GM19438 (cell line): Measurements from ENCODE around the gene DOCK4.

Experiments used
- ATAC-seq: cut with Tn5 transposase; IDR thresholded peaks from one replicate; pipeline ENCODE4 v1.9.1; 2021; ENCODE audit warnings: low read depth; ENCODE audit not compliant: unreplicated experiment

DOCK4 gene

GRCh38 chr7:112224186-112224585 is 18.0 kb upstream of the DOCK4 start:
- no peak for ATAC-seq

DNA sequence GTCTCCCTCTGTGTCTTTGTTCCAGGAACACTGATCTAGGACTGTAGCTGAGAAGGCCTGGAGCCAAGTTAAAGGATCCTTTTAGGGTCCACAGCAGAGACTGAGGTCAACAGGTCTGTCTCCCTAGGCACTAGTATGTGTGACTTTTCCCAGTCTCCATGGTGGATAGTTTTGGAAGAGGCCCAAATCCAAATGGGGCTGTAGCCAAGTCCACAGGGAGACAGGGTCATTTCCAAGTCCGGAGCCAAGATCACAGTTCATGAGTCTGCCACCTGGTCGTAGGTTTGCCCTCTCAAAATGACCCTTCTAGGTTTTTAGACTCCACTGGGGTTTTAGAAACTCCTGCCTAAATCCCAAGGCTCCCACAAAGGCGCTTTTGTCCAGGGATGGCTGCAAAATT is 17.1 kb upstream of the DOCK4 start:
- ATAC-seq = no peak

DNA sequence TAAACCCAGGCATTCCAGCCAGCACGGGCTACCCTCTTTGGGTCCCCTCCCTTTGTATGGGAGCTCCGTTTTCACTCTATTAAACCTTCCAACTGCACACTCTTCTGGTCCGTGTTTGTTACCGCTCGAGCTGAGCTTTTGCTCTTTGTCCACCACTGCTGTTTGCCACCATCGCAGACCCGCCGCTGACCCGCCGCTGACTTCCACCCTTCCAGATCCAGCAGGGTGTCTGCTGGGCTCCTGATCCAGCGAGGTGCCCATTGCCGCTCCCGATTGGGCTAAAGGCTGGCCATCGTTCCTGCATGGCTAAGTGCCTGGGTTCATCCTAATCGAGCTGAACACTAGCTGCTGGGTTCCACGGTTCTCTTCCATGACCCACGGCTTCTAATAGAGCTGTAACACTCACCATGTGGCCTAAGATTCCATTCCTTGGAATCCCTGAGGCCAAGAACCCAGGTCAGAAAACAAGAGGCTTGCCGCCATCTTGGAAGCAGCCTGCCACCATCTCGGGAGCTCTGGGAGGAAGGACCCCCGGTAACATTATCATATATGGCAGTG is 14.8 kb upstream of the DOCK4 start:
- no peak for ATAC-seq

DNA sequence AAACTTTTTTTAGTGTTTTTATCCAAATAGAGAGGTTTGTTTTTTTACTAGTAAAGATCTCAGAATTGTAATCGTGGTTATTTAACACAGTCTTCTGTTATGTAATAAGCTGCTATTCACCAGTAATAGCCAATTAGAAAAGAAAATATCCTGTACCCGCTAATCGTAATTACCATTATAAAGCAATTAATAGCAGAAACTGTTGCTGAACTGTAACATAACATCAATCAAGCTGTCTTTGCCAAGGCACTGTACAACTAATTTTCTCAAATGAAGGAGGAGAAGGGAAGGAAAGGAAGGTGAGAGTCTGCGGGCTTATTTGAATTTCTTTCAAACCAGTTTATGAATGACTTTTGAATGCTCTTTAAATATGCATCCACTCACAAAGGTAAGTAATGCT is 9.6 kb upstream of the DOCK4 start:
- no peak for ATAC-seq

DNA sequence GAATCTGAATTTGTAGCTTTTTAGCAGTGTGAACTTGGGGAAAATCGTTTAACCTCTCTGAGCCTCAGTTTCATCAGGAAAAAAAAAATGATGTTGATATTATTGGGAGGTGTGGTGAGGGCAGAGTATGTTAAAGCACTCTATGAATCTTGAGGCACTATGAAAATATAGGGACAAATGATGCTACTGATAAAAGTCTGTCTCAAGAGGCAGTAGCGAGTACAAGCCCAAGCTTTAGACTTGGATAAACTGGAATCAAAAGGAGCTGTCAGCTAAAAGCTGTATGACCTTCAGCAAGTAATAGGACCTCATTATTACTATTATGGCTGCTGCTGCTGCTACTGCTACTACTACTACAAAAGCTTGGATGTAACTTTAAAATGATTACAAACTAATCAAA is 8.7 kb upstream of the DOCK4 start:
- ATAC-seq = no peak

- ATAC-seq = no peak
Observed at GRCh38 chr7:112214268-112214667, 8.1 kb upstream of the DOCK4 start.

GRCh38 chr7:112213735-112214134 is 7.5 kb upstream of the DOCK4 start:
- no peak for ATAC-seq

DNA sequence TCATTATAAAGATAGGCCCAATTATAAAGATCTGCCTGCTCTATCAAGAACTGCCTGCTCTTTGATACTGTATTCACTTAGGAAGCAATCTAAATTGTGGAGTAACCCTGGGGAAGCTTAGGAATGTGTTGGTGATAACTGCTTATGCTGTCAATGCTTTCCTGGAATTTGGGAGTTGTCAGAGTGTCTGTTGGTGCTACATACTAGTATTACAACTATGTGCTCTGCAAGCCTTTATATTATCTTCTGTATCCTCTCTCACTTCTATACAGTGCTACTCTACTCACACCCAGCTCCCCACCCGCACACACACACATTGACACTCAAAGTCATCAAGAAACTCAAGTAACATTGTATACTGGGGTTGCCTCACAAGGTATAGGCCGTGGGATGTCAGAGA is 6.4 kb upstream of the DOCK4 start:
- no peak for ATAC-seq

- no peak for ATAC-seq
Observed at GRCh38 chr7:112211348-112211907, 5.2 kb upstream of the DOCK4 start.

DNA sequence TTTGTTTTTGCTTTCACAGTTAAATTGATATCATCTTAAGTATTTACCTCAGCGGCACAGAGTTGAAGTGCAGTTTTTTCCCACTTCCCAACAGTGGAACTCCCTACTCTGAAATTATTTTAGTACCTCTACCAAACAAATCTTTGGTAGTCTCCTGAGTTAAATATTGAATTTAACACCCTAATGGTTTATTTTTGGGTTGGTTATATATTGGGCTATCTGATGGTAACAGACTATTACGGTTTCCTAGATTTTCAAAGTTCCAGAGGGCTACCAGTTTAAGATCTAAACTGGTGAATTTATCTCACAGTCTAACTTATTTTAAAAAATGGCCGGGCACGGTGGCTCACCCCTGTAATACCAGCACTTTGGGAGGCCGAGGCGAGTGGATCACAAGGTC is 1.6 kb upstream of the DOCK4 start:
- ATAC-seq = no peak

- no peak for ATAC-seq
Observed at GRCh38 chr7:112206991-112207592, 893 bp upstream of the DOCK4 start.

- ATAC-seq = peak; percentile 15
Observed at GRCh38 chr7:112205343-112206237, 609 bp downstream of the DOCK4 start.

DNA sequence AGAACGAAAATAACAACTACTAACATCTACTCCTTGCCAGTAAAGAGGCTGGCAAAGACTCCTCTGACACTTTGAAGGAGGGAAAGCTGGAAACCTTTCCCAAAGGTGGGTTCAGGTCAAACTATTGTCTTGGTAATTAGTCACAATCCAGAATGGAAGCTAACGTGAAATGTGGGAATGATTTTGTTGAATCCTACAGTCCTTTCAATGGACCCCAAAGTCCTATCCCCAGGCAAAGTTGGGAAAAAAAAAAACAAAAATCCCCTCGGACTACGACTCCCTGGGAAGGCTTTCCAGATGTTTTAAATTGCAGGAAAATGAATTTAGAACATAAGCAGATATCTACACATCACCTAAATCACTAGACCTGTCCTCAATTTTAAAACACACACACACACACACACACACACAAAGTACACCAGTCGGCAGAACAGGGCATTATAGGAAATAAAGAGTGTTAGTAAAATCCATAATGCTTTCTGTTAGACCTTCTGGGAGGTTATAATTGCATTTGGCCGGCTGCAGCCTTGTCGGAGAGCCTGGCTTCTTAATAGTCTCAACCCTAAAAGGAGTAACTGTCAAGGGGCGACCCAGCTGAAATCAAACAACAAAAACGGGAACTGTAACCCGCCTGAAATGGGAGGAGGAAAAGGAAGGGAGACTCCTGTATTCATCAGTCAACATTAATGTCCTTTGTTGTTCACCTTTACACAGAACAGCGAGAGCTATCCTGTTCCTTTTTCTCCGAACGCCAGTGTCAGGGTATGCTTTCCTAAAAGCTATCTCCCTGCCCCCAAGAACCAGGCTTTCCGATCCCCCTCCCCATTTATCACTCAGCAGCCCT is 1.5 kb downstream of the DOCK4 start:
- no peak for ATAC-seq

- ATAC-seq = no peak
Observed at GRCh38 chr7:112203365-112203739, 2.8 kb downstream of the DOCK4 start.

- ATAC-seq = no peak
Observed at GRCh38 chr7:112202816-112203215, 3.4 kb downstream of the DOCK4 start.

GRCh38 chr7:112201839-112202238 is 4.4 kb downstream of the DOCK4 start:
- no peak for ATAC-seq

GRCh38 chr7:112201411-112201810 is 4.8 kb downstream of the DOCK4 start:
- ATAC-seq = no peak

DNA sequence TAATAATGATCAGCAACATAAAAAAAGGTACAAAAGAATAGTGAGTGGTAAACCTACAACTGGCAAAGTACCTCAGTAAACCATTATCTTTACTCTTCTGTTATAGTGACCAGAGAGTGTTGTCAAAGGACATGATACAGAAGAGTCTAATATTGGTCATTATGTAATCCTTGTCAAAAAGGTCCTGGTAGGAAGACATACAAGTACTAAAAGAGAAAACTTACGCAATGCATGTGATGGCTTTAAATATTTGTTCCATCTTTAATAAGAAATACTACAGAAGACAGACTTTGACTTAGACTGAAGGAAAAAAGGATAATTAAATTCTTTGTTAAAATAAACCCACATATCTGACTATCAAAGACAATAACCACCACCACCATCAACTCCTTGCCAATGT is 6.5 kb downstream of the DOCK4 start:
- ATAC-seq = no peak

DNA sequence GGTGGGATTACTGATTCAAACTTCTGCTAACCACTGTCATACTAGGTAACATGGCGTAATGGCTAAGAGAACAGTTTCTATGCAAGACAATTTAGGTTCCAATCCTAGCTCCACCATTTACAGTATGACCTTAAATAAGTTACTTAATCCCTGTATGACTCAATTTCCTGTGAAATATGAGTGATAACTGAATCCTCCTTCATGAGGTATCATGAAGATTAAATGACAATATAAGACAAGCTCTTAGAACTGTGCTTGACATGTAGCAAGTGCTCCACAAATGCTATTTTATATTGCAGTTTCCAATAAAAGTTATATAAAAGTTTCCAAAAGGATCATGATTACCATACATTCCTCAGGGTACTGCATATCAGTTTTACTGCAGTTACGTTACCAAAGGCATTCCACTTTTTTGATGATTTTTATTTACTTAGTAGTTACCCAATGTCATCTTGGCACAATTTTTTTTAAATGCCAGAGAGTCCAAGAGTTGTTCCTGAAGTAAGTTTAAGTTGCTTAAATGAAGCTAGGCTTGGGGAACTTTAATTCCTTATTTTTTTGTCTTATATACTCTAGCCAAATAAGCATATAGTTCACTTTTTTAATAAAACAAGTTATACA is 7.1 kb downstream of the DOCK4 start:
- ATAC-seq = no peak

- ATAC-seq = no peak
Observed at GRCh38 chr7:112197322-112197721, 8.9 kb downstream of the DOCK4 start.
